ENCODE data around the gene NEURL3.

DNA sequence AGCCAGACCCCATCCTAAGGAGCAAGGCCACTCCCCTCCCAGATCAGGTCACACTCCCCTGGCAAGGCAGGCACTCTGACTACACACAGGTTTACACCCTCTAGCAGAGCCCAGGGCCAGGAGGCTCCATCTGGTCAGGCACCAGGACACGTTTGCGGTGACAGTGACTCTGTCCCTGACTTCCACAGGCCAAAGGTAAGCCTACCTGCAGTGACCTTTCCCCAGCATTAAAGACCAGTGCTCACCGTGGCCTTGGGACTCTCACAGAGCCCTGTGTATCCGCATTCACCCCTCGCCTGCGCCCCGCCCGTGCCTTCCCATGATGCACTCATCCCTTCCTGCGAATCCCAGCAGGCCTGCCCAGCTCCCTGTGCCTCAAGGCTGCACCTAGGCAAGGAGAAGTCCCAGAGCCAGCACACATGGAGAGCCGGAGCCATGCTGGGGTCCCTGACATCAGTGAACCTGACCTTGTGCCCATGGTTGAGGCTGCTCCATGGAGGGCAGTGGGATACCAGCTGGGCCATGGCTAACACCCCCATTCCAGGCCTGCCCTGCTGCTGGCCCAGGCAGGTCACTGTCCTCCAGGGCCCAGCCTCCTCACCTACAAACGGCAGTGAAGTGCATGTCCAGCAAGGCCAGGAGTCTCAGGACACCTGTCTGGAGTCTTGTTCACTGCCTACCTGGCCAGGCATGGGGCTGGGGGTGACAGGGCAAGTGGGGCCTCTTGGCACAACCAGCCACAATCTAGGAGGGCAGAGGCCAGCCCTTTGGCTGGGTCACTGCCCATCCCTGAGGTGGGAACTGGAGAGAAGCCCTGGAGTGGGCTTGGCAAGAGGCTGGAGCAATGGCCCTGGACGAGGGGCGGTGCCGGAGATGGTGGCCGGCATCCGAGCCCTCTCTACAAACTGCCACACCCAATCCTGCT is 3.0 kb downstream of the NEURL3 start:
- TF ChIP-seq, protein P1, sequence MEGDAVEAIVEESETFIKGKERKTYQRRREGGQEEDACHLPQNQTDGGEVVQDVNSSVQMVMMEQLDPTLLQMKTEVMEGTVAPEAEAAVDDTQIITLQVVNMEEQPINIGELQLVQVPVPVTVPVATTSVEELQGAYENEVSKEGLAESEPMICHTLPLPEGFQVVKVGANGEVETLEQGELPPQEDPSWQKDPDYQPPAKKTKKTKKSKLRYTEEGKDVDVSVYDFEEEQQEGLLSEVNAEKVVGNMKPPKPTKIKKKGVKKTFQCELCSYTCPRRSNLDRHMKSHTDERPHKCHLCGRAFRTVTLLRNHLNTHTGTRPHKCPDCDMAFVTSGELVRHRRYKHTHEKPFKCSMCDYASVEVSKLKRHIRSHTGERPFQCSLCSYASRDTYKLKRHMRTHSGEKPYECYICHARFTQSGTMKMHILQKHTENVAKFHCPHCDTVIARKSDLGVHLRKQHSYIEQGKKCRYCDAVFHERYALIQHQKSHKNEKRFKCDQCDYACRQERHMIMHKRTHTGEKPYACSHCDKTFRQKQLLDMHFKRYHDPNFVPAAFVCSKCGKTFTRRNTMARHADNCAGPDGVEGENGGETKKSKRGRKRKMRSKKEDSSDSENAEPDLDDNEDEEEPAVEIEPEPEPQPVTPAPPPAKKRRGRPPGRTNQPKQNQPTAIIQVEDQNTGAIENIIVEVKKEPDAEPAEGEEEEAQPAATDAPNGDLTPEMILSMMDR (IDR thresholded peaks at IDR 0.05) = no peak
- no peak for TF ChIP-seq EP300 (IDR thresholded peaks at IDR 0.05)
- TF ChIP-seq POLR2AphosphoS5 (IDR thresholded peaks at IDR 0.05) = no peak

Data from gastroesophageal sphincter (tissue), 3 donors.